Measurements from ENCODE around the gene MTARC1.

Gene MTARC1

GRCh38 chr1:220787069-220787619 lies 431 bp downstream of the MTARC1 start:
- H3K27ac Mint-ChIP-seq, result no peak overlapping the region
- no peaks in the 10 kb centered on the region for H3K9me3 Mint-ChIP-seq
- H3K36me3 Mint-ChIP-seq, result no peaks in the 10 kb centered on the region
- DNase-seq (ENCODE audit: low spot score in 2 of 2) (no peak), ATAC-seq (no peak)
- no peaks in the 10 kb centered on the region for H3K4me1 Mint-ChIP-seq
- no peak overlapping the region for H3K4me3 Mint-ChIP-seq

- H3K4me3 Mint-ChIP-seq, result no peak overlapping the region
- H3K4me1 Mint-ChIP-seq, result no peaks in the 10 kb centered on the region
- H3K27ac Mint-ChIP-seq, result no peak overlapping the region
- no peaks in the 10 kb centered on the region for H3K36me3 Mint-ChIP-seq
- DNase-seq (ENCODE audit: low spot score in 2 of 2) (no peak), ATAC-seq (no peak)
- H3K9me3 Mint-ChIP-seq, result no peaks in the 10 kb centered on the region
Measured at GRCh38 chr1:220788900-220789299, 2.2 kb downstream of the MTARC1 start.

GRCh38 chr1:220789532-220790147 lies 2.9 kb downstream of the MTARC1 start:
- DNase-seq (ENCODE audit: low spot score in 2 of 2), result no peak
- Mint-ChIP-seq H3K4me1 (no peaks in the 10 kb centered on the region), H3K9me3 (no peaks in the 10 kb centered on the region), H3K36me3 (no peaks in the 10 kb centered on the region), H3K27ac (no peak overlapping the region), H3K4me3 (no peak overlapping the region)
- ATAC-seq, result no peak

GRCh38 chr1:220791285-220791684 lies 4.6 kb downstream of the MTARC1 start:
- H3K36me3 Mint-ChIP-seq, result no peaks in the 10 kb centered on the region
- no peaks in the 10 kb centered on the region for H3K9me3 Mint-ChIP-seq
- no peaks in the 10 kb centered on the region for H3K4me1 Mint-ChIP-seq
- no peak overlapping the region for H3K4me3 Mint-ChIP-seq
- ATAC-seq (peak; percentile 36), DNase-seq (ENCODE audit: low spot score in 2 of 2) (no peak)
- H3K27ac Mint-ChIP-seq, result no peak overlapping the region

- H3K4me3 Mint-ChIP-seq, result no peak overlapping the region
- no peaks in the 10 kb centered on the region for H3K36me3 Mint-ChIP-seq
- H3K4me1 Mint-ChIP-seq, result no peaks in the 10 kb centered on the region
- no peak overlapping the region for H3K27ac Mint-ChIP-seq
- no peak for DNase-seq (ENCODE audit: low spot score in 2 of 2)
- no peak for ATAC-seq
- H3K9me3 Mint-ChIP-seq, result no peaks in the 10 kb centered on the region
Measured at GRCh38 chr1:220791956-220792355, 5.2 kb downstream of the MTARC1 start.

- H3K9me3 Mint-ChIP-seq, result no peaks in the 10 kb centered on the region
- no peak overlapping the region for H3K27ac Mint-ChIP-seq
- no peak for ATAC-seq
- H3K36me3 Mint-ChIP-seq, result no peaks in the 10 kb centered on the region
- no peak overlapping the region for H3K4me3 Mint-ChIP-seq
- H3K4me1 Mint-ChIP-seq, result no peaks in the 10 kb centered on the region
- no peak for DNase-seq (ENCODE audit: low spot score in 2 of 2)
Measured at GRCh38 chr1:220796530-220796929, 9.8 kb downstream of the MTARC1 start.

GRCh38 chr1:220797044-220797443 lies 10.3 kb downstream of the MTARC1 start:
- Mint-ChIP-seq H3K9me3 (no peaks in the 10 kb centered on the region), H3K27ac (no peak overlapping the region), H3K4me3 (no peak overlapping the region), H3K36me3 (no peaks in the 10 kb centered on the region), H3K4me1 (no peaks in the 10 kb centered on the region)
- ATAC-seq (no peak), DNase-seq (ENCODE audit: low spot score in 2 of 2) (no peak)

GRCh38 chr1:220797553-220797952 lies 10.8 kb downstream of the MTARC1 start:
- Mint-ChIP-seq H3K27ac (no peak overlapping the region), H3K4me1 (no peaks in the 10 kb centered on the region), H3K36me3 (no peaks in the 10 kb centered on the region), H3K4me3 (no peak overlapping the region), H3K9me3 (no peaks in the 10 kb centered on the region)
- ATAC-seq, result no peak
- DNase-seq (ENCODE audit: low spot score in 2 of 2), result no peak

GRCh38 chr1:220798338-220798737 lies 11.6 kb downstream of the MTARC1 start:
- Mint-ChIP-seq H3K4me1 (no peaks in the 10 kb centered on the region), H3K27ac (no peak overlapping the region), H3K36me3 (no peaks in the 10 kb centered on the region), H3K4me3 (no peak overlapping the region), H3K9me3 (no peaks in the 10 kb centered on the region)
- ATAC-seq (no peak), DNase-seq (ENCODE audit: low spot score in 2 of 2) (no peak)

GRCh38 chr1:220800262-220800661 lies 13.5 kb downstream of the MTARC1 start:
- Mint-ChIP-seq H3K9me3 (no peaks in the 10 kb centered on the region), H3K4me3 (no peak overlapping the region), H3K36me3 (no peaks in the 10 kb centered on the region), H3K27ac (no peak overlapping the region), H3K4me1 (no peaks in the 10 kb centered on the region)
- DNase-seq (ENCODE audit: low spot score in 2 of 2), result no peak
- no peak for ATAC-seq

- Mint-ChIP-seq H3K36me3 (no peaks in the 10 kb centered on the region), H3K27ac (no peak overlapping the region), H3K4me1 (no peaks in the 10 kb centered on the region), H3K9me3 (no peaks in the 10 kb centered on the region), H3K4me3 (no peak overlapping the region)
- DNase-seq (ENCODE audit: low spot score in 2 of 2) (no peak), ATAC-seq (no peak)
Measured at GRCh38 chr1:220803401-220804201, 16.9 kb downstream of the MTARC1 start.

GRCh38 chr1:220804202-220804586 lies 17.5 kb downstream of the MTARC1 start:
- Mint-ChIP-seq H3K9me3 (no peaks in the 10 kb centered on the region), H3K36me3 (no peaks in the 10 kb centered on the region), H3K4me3 (no peak overlapping the region), H3K27ac (no peak overlapping the region), H3K4me1 (no peaks in the 10 kb centered on the region)
- ATAC-seq (no peak), DNase-seq (ENCODE audit: low spot score in 2 of 2) (no peak)

GRCh38 chr1:220806408-220806807 lies 19.7 kb downstream of the MTARC1 start:
- Mint-ChIP-seq H3K9me3 (no peaks in the 10 kb centered on the region), H3K4me3 (no peak overlapping the region), H3K36me3 (no peaks in the 10 kb centered on the region), H3K27ac (no peak overlapping the region), H3K4me1 (no peaks in the 10 kb centered on the region)
- ATAC-seq (peak; percentile 5), DNase-seq (ENCODE audit: low spot score in 2 of 2) (no peak)

- no peaks in the 10 kb centered on the region for H3K4me1 Mint-ChIP-seq
- H3K4me3 Mint-ChIP-seq, result no peak overlapping the region
- no peaks in the 10 kb centered on the region for H3K9me3 Mint-ChIP-seq
- no peak overlapping the region for H3K27ac Mint-ChIP-seq
- no peak for DNase-seq (ENCODE audit: low spot score in 2 of 2)
- ATAC-seq, result no peak
- no peaks in the 10 kb centered on the region for H3K36me3 Mint-ChIP-seq
Measured at GRCh38 chr1:220807726-220808125, 21.0 kb downstream of the MTARC1 start.

- ATAC-seq, result no peak
- Mint-ChIP-seq H3K27ac (no peak overlapping the region), H3K36me3 (no peaks in the 10 kb centered on the region), H3K9me3 (no peaks in the 10 kb centered on the region), H3K4me3 (no peak overlapping the region), H3K4me1 (no peaks in the 10 kb centered on the region)
- no peak for DNase-seq (ENCODE audit: low spot score in 2 of 2)
Measured at GRCh38 chr1:220808345-220809186, 21.9 kb downstream of the MTARC1 start.
